Stomach (tissue), 4 donors: ENCODE measurements around the gene NQO1.

Source experiments
- EP300 ChIP-seq: sonication (generic); formaldehyde crosslinking; IDR thresholded peaks from one replicate; pipeline ENCODE4 v1.6.1; 2017; ENCODE audit warnings: antibody characterized with exemption
- POLR2A ChIP-seq, 4 donors: fragments of 450-650 bp; IDR thresholded peaks; one replicate each; pipeline ENCODE4 v1.6.1; 2016; ENCODE audit warnings: antibody characterized with exemption in 4 of 4, control low read depth in 2 of 4, mild to moderate bottlenecking in 1 of 4, moderate library complexity in 1 of 4
- POLR2AphosphoS5 ChIP-seq, 3 donors: sonication (generic); formaldehyde crosslinking; IDR thresholded peaks; one replicate each; pipeline ENCODE4 v1.6.1; 2016; ENCODE audit warnings: antibody characterized with exemption in 3 of 3
- TF ChIP-seq, protein P1 (sequence below), 7 experiments: fragments of 450-650 bp in 4 of 7; fragments of 200-600 bp in 3 of 7; sonication (generic) in 3 of 7; IDR thresholded peaks; one replicate each; pipeline ENCODE4 v1.5.1; 2016 to 2019; ENCODE audit warnings: antibody characterized with exemption in 7 of 7, control low read depth in 2 of 7, mild to moderate bottlenecking in 1 of 7

DNA sequence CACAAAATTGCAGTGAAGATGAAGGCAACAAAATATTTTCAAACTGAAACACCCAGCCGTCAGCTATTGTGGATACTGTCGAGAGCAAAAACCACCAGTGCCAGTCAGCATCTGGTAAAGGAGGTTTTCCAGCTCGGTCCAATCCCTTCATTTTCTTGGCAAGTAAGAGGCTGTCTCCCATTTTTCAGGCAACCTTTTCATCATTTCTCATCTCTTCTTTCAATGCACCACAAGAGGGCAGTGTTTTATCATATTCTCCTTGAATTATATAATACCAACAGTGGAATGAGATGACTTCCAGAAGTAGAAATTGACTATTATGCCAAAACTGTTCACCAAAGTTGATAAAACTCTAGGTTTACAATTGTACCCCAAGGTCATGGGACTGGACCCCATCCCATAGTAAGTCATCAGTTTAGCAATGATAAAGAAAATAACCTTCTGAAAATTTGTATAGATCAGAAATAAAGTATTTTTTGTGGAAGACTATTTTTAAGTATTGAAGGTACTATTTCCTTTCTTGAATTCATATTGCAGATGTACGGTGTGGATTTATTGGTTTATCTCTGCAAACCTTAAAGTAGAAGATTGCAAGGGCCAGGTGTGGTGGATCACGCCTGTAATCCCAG, 16.8 kb downstream of the NQO1 start:
- TF ChIP-seq POLR2AphosphoS5 (IDR thresholded peaks at IDR 0.05) (peak in 2 of 3 donors; percentile 11 to 38), EP300 (no peak), POLR2A (IDR thresholded peaks at IDR 0.05) (no peak)
- TF ChIP-seq, protein P1, sequence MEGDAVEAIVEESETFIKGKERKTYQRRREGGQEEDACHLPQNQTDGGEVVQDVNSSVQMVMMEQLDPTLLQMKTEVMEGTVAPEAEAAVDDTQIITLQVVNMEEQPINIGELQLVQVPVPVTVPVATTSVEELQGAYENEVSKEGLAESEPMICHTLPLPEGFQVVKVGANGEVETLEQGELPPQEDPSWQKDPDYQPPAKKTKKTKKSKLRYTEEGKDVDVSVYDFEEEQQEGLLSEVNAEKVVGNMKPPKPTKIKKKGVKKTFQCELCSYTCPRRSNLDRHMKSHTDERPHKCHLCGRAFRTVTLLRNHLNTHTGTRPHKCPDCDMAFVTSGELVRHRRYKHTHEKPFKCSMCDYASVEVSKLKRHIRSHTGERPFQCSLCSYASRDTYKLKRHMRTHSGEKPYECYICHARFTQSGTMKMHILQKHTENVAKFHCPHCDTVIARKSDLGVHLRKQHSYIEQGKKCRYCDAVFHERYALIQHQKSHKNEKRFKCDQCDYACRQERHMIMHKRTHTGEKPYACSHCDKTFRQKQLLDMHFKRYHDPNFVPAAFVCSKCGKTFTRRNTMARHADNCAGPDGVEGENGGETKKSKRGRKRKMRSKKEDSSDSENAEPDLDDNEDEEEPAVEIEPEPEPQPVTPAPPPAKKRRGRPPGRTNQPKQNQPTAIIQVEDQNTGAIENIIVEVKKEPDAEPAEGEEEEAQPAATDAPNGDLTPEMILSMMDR (IDR thresholded peaks at IDR 0.05), result peak in 5 of 7 experiments; percentile 42 to 80 (median 68)
